TTC549 (cell line): Measurements from ENCODE around the gene PSMB4.
"Not testable (repeated sequence)": the region's sequence is repeated elsewhere in the genome, so short reads cannot be mapped to it uniquely, and the experiment has no call there.

ENCODE experiments used
- FAIRE-seq: peaks from 2 replicates; lab custom pipeline; 2012; peaks lifted over from hg19 to GRCh38; lab: Jason Lieb, UNC

PSMB4 gene

GRCh38 chr1:151390221-151391078, 8.9 kb upstream of the PSMB4 start:
- FAIRE-seq = not testable (repeated sequence)

- no peak for FAIRE-seq
These were observed 8.3 kb upstream of the PSMB4 start for GRCh38 chr1:151391079-151391563.

DNA sequence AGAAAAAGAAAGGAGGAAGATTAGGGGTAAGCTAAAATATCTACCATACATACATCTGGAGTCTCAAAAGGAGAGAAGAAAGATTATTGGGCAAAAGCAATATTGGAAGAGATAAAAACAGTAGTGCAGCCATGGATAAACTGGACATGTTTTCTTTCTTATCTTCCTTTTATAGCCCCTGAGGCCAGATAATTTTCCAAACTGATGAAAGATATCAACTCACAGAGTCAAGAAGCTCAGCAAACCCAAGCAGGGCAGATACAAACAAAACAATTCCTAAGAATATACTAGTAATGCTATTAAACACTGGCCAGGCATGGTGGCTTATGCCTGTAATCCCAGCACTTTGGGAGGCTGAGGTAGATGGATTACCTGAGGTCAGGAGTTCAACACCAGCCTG, 5.8 kb upstream of the PSMB4 start:
- no peak for FAIRE-seq

DNA sequence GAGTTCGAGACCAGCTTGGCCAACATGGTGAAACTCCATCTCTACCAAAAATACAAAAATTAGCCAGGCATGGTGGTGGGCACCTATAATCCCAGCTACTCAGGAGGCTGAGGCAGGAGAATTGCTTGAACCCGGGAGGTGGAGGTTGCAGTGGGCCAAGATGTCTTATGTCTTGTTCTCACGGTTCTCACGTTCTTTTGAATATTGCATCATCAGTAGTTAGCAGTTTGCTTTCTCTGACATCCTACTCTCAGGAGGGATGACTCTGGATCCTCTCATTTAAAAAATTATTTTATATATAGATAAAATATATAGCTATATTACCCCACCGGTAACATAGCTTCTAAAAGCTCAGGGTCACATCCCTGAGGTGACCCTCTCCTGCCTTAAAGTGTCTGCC, 3.1 kb upstream of the PSMB4 start:
- FAIRE-seq = not testable (repeated sequence)

- no peak for FAIRE-seq
These were observed 1.9 kb downstream of the PSMB4 start for GRCh38 chr1:151401125-151401788.

DNA sequence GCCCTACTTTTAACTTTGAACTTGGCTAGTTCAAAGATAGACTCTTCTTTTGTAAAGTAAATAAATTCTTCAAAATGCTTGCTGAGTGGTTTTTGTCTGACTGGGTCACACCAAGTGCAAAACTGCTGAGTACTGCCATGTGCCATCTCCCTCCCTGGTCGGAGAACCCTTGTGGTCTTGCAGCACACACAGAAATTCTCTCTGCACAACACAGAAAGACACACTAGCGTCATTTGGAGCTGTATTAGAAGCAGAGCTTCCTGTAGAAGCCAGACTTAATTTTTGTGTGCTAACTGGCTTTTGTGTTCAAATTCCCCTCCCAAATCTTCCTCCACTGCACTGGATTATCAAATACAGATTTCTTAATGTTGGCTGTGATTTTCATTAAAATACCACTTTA, 2.5 kb downstream of the PSMB4 start:
- no peak for FAIRE-seq

DNA sequence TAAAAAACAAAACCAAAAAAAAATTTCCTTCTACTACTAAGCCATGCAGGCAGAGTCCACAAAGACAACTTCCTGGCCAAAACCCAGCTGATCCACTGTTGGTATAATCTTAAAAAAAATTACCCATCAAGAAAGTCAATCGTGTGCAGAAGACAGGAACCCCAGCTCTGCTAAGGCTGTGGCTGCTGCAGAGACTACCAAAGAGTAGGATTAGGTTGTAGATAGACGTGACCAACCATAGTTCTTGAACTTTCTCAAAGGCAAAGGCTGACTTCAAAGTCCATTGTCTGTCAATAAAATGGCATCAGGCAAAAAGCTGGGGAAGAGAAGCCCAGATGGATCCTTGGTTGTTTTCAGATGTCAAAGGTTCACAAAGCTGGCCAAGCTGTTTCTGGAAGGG, 3.4 kb downstream of the PSMB4 start:
- FAIRE-seq = no peak

DNA sequence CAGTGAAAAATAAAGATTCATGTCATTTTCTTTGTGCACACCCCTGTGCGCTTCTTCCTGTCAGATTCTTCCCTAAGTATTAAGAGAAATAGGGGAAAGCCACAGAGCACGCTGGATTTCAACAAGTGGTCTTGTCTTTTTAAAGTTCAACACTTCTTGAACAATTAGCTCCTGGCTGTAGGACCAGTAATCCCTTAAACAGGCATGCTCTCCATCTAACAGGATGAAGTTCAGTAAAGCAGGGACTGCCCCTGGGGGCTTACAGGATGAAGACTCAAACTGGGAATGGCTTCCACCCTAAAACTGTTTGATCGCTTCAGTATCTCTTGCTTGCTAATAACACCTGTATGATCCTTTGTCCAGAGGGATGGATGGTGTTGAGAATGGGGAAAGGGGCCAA, 4.2 kb downstream of the PSMB4 start:
- FAIRE-seq = no peak

DNA sequence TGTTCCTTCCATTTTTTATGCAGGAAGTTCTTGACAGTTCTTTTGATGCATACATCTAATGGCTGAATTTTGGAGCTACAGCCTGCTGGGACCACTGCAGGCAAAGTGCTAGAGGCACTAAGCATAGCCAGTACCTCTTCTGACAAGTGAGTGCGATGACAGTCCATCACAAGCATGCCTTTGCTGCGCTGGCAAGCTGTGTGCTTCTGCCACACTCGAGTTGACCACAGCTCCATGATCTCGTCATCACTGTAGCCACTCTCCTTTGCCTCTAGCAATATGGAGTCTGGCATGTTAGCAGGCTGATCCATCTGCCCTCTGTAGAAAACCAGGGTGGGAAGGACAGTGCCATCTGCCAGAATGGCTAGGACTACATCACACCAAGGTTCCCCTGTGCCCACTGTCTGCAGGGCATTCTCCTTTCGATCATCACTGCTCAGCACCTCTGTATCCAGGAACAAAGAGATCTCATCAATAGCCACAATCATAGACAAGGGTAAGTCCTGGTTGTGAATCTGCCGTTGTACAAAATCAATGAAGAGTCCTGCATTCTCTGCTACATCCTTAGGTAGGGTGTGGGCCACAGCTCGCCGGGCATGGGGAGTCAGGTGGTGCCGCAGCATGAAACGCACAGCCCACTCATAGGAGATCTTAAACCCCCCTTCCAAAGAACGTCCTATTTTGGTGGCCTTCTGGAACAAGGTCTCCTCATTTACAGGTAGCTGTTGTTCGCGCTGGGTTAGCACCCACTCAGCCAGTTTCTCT, 6.0 kb downstream of the PSMB4 start:
- no peak for FAIRE-seq

DNA sequence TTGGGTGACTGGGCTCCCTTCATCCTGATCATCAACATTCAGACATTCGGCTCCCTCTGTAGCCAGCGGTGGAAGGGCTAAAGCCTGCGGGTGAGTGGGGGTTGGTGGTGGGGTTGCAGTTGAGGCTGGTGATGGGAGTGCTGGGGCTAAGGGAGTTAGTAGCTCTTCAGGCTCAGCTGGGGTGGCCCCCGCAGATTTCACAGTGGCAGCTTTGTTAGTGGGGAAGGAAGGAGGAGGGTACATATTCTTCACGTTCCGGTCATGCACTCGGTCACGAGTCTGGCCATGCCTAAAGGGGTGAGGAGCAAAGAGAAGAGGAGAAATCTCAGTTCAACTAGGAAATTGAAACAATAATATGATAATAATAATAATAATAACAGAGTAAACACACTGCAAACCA, 6.8 kb downstream of the PSMB4 start:
- FAIRE-seq = no peak

DNA sequence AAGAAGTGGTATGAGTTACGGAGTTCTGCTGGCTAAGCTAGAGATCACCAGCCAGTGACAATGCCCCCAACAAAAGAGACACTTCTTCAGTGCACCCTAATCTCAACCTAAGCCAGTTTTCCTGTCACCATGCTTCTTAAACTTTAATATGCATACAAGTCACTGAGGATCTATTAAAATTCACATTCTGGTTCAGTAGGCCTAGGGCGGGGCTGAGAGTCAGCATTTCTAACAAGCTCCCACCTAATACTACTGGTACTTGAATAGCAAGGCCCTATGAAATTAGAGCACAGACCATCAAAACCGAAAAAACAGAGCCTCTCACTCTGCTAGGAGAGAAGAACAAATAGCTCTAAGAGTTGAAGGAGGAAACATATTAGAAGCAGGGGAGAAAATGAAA, 7.9 kb downstream of the PSMB4 start:
- no peak for FAIRE-seq

DNA sequence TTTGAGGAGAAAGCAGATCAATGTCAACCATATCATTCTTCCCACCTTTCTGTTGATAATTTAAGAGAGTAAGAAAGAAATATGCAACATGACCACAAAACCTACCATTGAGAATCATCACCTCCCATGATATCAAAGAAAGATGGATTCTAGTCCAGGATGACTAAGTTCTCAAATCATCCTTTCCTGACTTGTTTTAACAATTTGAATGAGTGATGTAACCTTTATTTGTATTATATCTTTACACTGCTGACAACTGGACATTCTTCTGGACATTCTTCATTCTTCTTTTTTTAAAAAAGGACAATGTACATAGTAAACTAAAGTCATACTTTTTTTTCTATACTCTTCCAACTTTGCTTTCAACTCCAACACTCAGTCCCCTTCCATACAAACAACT, 9.5 kb downstream of the PSMB4 start:
- no peak for FAIRE-seq

- FAIRE-seq = no peak
These were observed 12.5 kb downstream of the PSMB4 start for GRCh38 chr1:151411884-151412283.

DNA sequence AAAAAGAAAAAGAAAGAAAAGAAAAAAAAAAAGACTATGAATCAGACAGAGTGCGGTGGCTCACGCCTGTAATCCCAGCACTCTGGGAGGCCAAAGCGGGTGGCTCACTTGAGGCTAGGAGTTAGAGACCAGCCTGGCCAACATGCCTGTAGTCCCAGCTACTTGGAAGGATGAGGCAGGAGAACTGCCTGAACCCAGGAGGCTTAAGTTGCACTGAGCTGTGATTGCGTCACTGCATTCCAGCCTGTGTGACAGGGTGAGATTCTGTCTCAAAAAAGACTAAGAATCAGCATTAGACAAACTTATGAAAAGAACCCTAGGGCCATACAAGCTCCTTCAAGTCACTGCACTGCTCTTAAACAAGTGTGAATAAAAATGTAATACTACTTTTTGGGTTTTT, 16.9 kb downstream of the PSMB4 start:
- no peak for FAIRE-seq

- FAIRE-seq = no peak
These were observed 18.7 kb downstream of the PSMB4 start for GRCh38 chr1:151418081-151418480.

DNA sequence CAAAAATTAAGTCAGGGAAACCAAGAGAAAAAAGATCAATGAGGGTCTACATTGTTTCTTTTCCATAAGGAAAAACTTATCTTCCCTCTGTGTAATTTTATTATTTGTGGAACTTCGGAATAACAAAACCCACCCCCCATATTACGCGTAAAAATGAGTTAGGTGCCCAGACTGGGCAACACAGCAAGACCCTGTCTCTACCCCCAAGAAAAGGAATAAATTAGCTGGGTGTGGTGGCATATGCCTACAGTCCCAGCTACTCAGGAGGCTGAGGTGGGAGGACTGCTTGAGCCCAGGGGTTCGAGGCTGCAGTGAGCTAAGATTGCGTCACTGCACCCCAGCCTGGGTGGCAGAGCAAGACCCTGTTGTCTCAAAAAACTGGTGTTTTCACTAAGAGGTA, 20.4 kb downstream of the PSMB4 start:
- FAIRE-seq = no peak

- no peak for FAIRE-seq
These were observed 25.7 kb downstream of the PSMB4 start for GRCh38 chr1:151425103-151425502.

DNA sequence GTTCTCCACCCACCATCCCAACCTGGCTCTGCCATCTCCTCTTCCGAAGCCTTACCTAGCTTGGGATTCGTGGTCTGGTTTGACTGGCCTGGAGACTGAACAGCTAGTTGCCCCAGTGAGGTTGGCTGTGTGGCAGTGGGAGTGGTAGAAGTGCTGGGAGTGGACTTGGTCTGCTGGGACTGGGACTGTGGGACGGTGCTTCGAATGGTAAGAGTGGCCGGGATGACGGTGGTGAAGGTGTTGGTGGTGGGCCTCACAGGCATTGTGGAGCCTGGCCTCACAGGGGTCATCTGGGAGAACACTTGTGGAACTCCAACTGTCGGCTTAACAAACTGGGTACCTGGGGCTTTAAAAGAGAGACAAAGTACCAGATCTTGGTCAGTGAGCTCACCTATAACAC, 28.7 kb downstream of the PSMB4 start:
- FAIRE-seq = no peak

DNA sequence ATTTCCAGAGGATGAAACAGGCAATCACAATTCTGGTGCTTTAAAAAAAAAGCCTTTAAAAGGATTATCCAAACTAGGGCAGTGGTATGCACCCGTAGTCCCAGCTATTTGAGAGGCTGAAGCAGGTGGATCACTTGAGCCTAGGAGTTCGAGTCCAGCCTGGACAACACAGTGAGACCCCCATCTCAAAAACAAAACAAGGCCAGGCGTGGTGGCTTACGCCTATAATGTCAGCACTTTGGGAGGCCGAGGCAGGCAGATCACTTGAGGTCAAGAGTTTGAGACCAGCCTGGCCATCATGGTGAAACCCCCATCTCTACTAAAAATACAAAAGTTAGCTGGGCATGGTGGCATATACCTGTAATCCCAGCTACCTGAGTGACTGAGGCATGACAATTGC, 34.5 kb downstream of the PSMB4 start:
- not testable (repeated sequence) for FAIRE-seq

- no peak for FAIRE-seq
These were observed 35.8 kb downstream of the PSMB4 start for GRCh38 chr1:151435174-151435573.

DNA sequence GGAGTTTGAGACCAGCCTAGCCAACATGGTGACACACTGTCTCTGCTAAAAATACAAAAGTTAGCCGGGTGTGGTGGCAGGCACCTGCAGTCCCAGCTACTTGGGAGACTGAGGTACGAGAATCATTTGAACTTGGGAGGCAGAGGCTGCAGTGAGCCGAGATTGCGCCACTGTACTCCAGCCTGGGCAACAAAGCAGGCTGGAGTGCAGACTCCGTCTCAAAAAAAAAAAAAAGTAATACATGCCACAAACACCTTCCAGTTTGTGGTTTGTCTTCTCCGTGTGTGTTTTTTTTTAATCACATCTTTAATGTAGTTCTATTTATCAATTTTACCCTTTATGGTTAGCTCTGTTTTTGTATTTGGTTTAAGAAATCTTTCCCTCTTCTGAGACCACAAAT, 37.6 kb downstream of the PSMB4 start:
- FAIRE-seq = no peak

DNA sequence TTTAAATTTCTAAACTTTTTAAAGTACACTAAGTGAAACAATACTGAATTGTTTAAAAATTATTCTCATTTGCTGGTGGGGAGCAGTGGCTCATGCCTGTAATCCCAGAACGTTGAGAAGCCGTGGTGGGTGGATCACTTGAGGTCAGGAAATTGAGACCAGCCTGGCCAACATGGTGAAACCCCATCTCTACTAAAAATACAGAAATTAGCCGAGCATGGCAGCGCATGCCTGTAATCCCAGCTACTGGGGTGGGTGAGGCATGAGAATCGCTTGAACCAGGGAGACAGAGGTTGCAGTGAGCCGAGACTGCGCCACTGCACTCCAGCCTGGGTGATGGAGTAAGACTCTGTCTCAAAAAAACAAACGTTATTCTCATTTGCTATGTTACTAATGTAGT, 38.0 kb downstream of the PSMB4 start:
- not testable (repeated sequence) for FAIRE-seq
